OCI-LY3 (cell line): ENCODE results near the gene ADAMTS2.

Experiments
- H2AFZ ChIP-seq: fragments of 200-600, 300-600 bp; shearing (Covaris generic); 2 replicates; pipeline ENCODE4 v1.6.0; 2014; ENCODE audit warnings: antibody characterized with exemption, low read depth, low read length
- H3K27ac ChIP-seq: fragments of 200-600, 300-600 bp; sonication (generic); 2 replicates; pipeline ENCODE4 v1.5.1; 2014; ENCODE audit warnings: mild to moderate bottlenecking, low read length, moderate library complexity, mixed read lengths
- H3K27me3 ChIP-seq: fragments of 200-600, 300-600 bp; sonication (generic); 2 replicates; pipeline ENCODE4 v1.6.1; 2014; ENCODE audit warnings: low read depth, low read length, mixed read lengths
- H3K36me3 ChIP-seq: fragments of 200-600, 300-600 bp; sonication (generic); replicated peaks from 2 replicates; pipeline ENCODE3; 2014; ENCODE audit warnings: low read depth, low read length, mixed read lengths
- H3K4me1 ChIP-seq: fragments of 300-600, 200-600 bp; sonication (generic); 2 replicates; pipeline ENCODE4 v1.6.1; 2014; ENCODE audit warnings: low read length, mixed read lengths
- H3K4me2 ChIP-seq: fragments of 200-600, 300-600 bp; sonication (generic); 2 replicates; pipeline ENCODE4 v1.6.1; 2014; ENCODE audit warnings: low read length, mixed read lengths
- H3K4me3 ChIP-seq: fragments of 300-600, 200-600 bp; sonication (generic); 2 replicates; pipeline ENCODE4 v1.5.1; 2014; ENCODE audit warnings: antibody characterized with exemption, mild to moderate bottlenecking, low read length, moderate library complexity
- H3K79me2 ChIP-seq: fragments of 300-600, 200-600 bp; shearing (Covaris generic); 2 replicates; pipeline ENCODE4 v1.6.1; 2014; ENCODE audit warnings: mild to moderate bottlenecking, low read length, mixed read lengths
- H3K9ac ChIP-seq: fragments of 300-600, 200-600 bp; shearing (Covaris generic); 2 replicates; pipeline ENCODE4 v1.6.0; 2014; ENCODE audit warnings: mild to moderate bottlenecking, low read length, moderate library complexity
- H3K9me3 ChIP-seq: fragments of 200-600, 300-600 bp; shearing (Covaris generic); 2 replicates; pipeline ENCODE4 v1.6.1; 2014; ENCODE audit warnings: low read length, mixed read lengths; ENCODE audit not compliant: insufficient read depth
- H4K20me1 ChIP-seq: fragments of 200-600, 300-600 bp; sonication (generic); 2 replicates; pipeline ENCODE4 v1.6.1; 2016; ENCODE audit warnings: low read length, mixed read lengths; ENCODE audit not compliant: insufficient read depth
- EZH2phosphoT487 ChIP-seq: fragments of 200-600 bp; shearing (Covaris generic); IDR thresholded peaks from 2 replicates; pipeline ENCODE4 v1.6.1; 2018; ENCODE audit warnings: antibody characterized with exemption, mixed run types, low read depth
- TF ChIP-seq, protein P1 (sequence below): fragments of 200-600, 300-600 bp; sonication (generic); IDR thresholded peaks from 2 replicates; pipeline ENCODE4 v1.5.1; 2014; ENCODE audit warnings: antibody characterized with exemption, low read length, low read depth

ADAMTS2 gene

DNA sequence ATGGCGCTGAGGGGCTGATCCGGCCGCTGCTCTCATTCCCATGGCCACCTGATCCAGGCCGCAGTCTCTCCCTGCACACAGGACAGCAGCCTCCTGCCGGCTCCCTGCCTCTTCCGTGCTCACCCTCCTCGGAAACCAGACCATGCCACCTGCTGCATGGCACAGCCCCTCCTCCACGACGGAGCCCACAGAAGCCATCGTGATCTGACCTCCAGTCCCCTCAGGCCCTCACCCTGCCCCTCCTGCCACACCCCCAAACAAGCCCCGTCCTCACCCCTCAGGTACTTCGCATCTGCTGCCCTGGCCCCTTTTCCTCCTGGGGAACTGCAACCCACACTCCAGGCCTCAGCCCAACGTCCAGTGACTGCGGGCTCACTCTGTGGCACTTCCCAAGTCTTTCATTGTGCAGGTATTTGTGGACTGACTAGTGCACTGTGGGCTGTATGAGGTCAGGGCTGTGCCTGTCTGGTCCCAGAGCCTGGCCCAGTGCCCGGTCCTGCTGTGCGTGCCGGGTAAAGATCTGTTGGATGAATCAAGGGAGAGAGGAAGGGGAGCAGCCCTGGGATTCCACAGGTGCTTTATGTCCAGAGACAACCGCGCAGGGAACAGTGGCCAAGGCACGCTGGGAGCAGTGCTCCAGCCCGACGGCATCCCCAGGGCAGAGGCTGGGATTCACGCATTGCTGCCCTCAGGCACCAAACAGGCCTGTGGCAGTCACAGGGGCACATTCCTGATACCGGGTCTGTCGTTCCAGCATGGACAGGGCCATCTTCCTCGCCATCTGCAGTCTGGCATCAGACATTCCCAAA, 86.1 kb downstream of the ADAMTS2 start:
- H3K27me3 ChIP-seq = no peaks in the 10 kb centered on the region
- no peak for TF ChIP-seq EZH2phosphoT487
- TF ChIP-seq, protein P1, sequence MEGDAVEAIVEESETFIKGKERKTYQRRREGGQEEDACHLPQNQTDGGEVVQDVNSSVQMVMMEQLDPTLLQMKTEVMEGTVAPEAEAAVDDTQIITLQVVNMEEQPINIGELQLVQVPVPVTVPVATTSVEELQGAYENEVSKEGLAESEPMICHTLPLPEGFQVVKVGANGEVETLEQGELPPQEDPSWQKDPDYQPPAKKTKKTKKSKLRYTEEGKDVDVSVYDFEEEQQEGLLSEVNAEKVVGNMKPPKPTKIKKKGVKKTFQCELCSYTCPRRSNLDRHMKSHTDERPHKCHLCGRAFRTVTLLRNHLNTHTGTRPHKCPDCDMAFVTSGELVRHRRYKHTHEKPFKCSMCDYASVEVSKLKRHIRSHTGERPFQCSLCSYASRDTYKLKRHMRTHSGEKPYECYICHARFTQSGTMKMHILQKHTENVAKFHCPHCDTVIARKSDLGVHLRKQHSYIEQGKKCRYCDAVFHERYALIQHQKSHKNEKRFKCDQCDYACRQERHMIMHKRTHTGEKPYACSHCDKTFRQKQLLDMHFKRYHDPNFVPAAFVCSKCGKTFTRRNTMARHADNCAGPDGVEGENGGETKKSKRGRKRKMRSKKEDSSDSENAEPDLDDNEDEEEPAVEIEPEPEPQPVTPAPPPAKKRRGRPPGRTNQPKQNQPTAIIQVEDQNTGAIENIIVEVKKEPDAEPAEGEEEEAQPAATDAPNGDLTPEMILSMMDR = no peak
- H4K20me1 ChIP-seq = no peaks in the 10 kb centered on the region
- H3K4me2 ChIP-seq = no peak overlapping the region
- H3K79me2 ChIP-seq = no peaks in the 10 kb centered on the region
- no peak overlapping the region for H3K9ac ChIP-seq
- no peaks in the 10 kb centered on the region for H3K9me3 ChIP-seq
- no peak overlapping the region for H3K27ac ChIP-seq
- no peaks in the 10 kb centered on the region for H3K36me3 ChIP-seq
- H3K4me1 ChIP-seq = no peaks in the 10 kb centered on the region
- H3K4me3 ChIP-seq = no peak overlapping the region
- no peak overlapping the region for H2AFZ ChIP-seq

DNA sequence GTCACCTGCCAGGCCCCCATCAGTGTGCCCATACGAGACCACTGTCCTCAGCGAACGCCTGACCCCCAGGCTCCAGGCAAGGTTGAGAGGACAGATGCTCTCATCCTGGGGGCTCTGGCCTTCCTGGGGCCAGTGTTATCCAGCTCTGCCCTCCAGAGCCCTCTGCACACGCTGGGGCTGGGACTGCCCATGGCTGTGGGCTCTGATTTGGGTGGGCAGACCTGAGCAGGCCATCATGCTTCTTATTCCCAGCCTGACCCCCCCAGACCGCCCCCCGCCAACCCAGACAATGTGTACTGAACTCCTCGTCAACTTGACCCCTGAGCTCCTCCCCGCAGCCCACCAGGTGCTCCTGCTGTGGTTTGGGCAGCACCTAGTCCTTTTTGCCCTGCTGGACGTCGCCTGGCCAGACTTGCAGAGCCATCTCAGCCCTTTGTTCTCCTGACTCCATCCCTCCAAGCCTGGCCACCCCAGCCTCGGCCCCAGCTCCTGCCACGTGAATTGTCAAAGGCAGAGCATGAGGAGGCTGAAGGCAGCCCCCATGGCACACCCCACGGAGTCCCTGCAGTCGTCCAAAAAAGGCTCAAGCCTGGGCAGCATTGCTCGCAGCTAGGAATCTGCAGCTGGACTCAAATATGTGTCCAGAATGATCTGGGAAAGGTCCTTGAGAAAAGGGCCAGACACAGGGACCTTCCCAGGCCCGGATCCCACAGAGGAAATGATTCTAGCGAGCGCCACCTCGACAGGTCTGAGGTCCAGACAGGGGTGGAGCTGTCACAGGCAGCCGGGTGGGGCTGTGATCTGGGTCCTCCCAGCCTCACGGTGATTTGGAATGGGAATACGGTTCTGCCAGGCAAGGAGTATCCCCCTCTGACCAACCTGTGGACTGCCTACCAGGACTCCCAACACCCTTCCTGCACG, 87.0 kb downstream of the ADAMTS2 start:
- no peaks in the 10 kb centered on the region for H4K20me1 ChIP-seq
- TF ChIP-seq EZH2phosphoT487 = no peak
- TF ChIP-seq, protein P1 = no peak
- no peak overlapping the region for H3K27ac ChIP-seq
- no peak overlapping the region for H2AFZ ChIP-seq
- H3K4me3 ChIP-seq = no peak overlapping the region
- H3K9me3 ChIP-seq = no peaks in the 10 kb centered on the region
- H3K79me2 ChIP-seq = no peaks in the 10 kb centered on the region
- H3K27me3 ChIP-seq = no peaks in the 10 kb centered on the region
- no peak overlapping the region for H3K4me2 ChIP-seq
- H3K4me1 ChIP-seq = no peaks in the 10 kb centered on the region
- no peak overlapping the region for H3K9ac ChIP-seq
- H3K36me3 ChIP-seq = no peaks in the 10 kb centered on the region

DNA sequence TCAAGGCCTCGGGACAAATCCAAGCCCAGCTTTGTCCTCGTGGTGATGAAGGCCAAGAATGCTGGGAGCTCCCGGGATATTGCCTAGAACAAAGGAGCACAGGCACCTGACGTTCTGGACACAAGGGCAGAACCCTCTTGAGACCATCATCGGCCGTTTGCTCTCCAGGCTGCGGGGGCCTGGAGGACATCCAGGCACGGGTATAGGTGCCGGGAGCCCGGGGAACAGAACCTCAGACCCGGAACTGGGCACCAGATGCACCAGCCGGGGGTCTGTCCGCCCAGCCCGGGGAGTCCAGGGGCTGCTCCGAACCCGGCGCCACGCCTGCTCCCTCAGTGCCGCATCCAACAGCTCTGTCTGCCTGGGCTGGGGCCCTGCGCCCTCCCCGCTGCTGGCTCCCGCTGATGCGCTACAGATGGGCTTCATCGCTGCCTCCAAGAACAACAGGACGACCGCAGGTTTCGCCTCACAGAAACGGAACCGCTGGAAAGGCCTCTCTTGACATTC, 88.0 kb downstream of the ADAMTS2 start:
- no peak overlapping the region for H3K9ac ChIP-seq
- H4K20me1 ChIP-seq = no peaks in the 10 kb centered on the region
- no peaks in the 10 kb centered on the region for H3K4me1 ChIP-seq
- H3K27me3 ChIP-seq = no peaks in the 10 kb centered on the region
- H3K4me3 ChIP-seq = no peak overlapping the region
- no peak overlapping the region for H3K4me2 ChIP-seq
- no peaks in the 10 kb centered on the region for H3K79me2 ChIP-seq
- H3K27ac ChIP-seq = no peak overlapping the region
- H3K9me3 ChIP-seq = no peaks in the 10 kb centered on the region
- H2AFZ ChIP-seq = no peak overlapping the region
- TF ChIP-seq, protein P1 = no peak
- TF ChIP-seq EZH2phosphoT487 = no peak
- H3K36me3 ChIP-seq = no peaks in the 10 kb centered on the region
